Measurements from ENCODE around the gene KCTD16.

Gene KCTD16

GRCh38 chr5:144170276-144171024, at the start of gene KCTD16, which contains the start of gene YIPF5:
TSS of gene KCTD16 (plus strand) at chr5:144170873.
TSS of gene YIPF5 (minus strand) at chr5:144170659. CDS start at chr5:144169955, 704 bp downstream.
- peak; percentile 90 to 95 for DNase-seq (ENCODE audit: low read depth in 2 of 2)

GRCh38 chr5:144121577-144121976, 49.1 kb upstream of the KCTD16 start:
- no peak for DNase-seq (ENCODE audit: low read depth in 2 of 2)

- DNase-seq (ENCODE audit: low read depth in 2 of 2): no peak
Measured at GRCh38 chr5:144122081-144122480, 48.6 kb upstream of the KCTD16 start.

DNA sequence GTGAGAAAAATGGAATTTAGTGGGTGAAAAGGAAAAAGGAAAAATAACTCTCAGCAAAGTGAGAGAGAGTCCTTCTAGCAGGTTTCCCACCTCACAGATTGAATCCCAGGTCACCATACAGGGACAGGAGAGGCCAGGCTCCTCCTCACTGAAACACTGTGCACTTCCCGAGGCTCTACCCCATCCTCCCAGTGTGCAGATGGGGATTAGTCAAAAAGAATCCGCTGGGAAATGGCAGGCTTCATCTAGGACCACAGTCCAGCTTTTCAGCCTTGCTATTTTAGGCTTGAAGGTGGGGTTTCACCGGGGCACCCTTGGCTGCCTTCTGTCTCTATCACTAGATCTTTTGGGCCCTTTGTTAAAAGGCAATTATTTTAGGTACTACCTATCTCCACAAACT, 48.0 kb upstream of the KCTD16 start:
- no peak for DNase-seq (ENCODE audit: low read depth in 2 of 2)

DNA sequence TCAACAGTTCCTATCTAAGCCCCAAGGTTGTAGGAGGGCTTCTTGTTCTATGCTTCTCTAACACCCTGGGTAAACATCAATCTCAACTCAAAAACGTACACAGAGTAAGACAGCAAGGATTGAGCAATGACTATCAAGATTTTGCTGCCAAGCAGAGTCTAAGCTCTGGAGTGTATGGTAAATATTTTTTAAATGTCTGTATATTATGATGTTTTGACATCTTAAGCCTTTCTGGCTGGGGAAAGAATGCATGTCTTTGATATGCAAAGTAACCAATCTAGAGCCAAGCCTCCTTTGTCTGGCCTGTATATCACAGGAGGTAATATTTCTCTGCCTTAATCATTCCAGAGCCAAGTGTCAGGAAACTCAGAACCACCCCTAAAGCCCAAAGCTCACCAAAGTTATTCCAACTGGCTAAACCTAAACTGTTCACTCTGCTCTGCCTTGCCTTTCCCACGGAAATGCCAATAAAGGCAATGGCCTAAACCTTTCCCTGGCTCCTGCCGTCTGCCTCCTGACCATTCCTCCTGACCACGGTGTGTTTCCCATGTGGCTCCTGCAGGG, 45.4 kb upstream of the KCTD16 start:
- no peak for DNase-seq (ENCODE audit: low read depth in 2 of 2)

DNA sequence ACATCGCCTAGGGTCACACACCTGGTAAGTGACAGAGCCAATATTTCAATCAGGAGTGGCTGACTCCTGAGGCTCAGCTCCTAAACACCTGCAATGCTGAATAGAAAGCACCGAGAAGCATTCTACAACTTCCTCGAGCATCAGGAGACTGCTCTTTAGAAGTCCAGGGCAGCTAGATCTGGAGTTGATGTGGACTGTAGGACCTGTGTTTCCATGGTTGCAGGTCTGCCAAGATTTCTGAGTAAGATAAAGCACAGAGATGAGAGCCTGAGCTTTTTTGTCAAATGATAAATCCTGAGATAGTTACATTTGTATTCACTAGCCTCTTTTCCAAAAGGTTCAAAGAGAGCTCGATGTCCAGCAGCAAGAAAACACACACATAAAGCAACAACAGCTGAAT, 44.0 kb upstream of the KCTD16 start:
- DNase-seq (ENCODE audit: low read depth in 2 of 2): no peak

GRCh38 chr5:144128844-144129243, 41.8 kb upstream of the KCTD16 start:
- no peak for DNase-seq (ENCODE audit: low read depth in 2 of 2)

- DNase-seq (ENCODE audit: low read depth in 2 of 2): no peak
Measured at GRCh38 chr5:144130306-144130705, 40.4 kb upstream of the KCTD16 start.

- no peak for DNase-seq (ENCODE audit: low read depth in 2 of 2)
Measured at GRCh38 chr5:144131261-144131660, 39.4 kb upstream of the KCTD16 start.

DNA sequence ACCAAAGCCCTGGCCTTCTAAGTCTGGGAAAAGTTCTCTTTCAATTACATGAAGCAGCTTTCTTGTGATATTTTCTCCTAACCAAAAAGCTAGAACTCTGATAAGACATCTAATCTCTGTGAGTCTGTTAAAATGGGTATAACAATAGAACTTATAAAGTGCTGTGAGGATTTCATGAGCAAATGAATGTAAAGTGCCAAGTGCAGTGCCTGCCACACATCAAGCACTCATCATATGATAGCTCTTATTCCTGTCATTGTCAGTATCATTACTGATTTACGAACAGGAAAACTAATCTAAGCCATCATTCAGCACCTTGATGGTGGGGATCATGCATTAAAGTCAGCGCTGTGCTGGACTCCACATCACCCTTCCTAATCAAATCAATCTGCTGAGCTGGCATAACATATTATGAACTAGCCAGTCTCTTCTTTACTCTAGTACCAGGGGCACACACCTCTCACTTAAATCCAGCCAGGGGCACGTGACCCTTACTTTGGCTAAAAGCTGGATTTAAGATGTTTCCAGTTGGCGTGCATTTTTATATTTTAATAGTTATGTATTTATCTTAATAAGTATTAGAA, 37.5 kb upstream of the KCTD16 start:
- no peak for DNase-seq (ENCODE audit: low read depth in 2 of 2)

GRCh38 chr5:144134194-144134826, 36.4 kb upstream of the KCTD16 start:
- no peak for DNase-seq (ENCODE audit: low read depth in 2 of 2)

- DNase-seq (ENCODE audit: low read depth in 2 of 2): no peak
Measured at GRCh38 chr5:144135113-144135762, 35.4 kb upstream of the KCTD16 start.

GRCh38 chr5:144139586-144139985, 31.1 kb upstream of the KCTD16 start:
- DNase-seq (ENCODE audit: low read depth in 2 of 2): no peak

DNA sequence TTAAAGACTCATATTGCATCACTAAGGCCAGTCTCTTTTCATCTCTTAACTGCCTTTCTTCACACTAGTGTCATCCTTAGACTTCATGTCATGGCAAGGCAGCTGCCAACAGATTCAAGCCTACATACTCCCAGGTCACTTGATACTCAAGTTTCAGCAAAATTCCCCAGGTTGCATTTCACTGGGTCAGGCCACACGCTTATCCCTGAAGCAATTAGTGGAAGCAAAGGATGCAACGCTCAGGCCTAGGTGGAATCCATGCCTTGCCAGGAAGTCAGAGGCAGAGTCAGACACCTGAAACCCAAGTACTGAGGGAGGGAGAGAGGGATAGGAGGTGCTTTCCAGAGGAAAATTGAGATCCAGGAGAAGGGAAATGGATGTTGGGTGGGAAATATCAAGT, 29.1 kb upstream of the KCTD16 start:
- no peak for DNase-seq (ENCODE audit: low read depth in 2 of 2)

- no peak for DNase-seq (ENCODE audit: low read depth in 2 of 2)
Measured at GRCh38 chr5:144142139-144142823, 28.4 kb upstream of the KCTD16 start.

DNA sequence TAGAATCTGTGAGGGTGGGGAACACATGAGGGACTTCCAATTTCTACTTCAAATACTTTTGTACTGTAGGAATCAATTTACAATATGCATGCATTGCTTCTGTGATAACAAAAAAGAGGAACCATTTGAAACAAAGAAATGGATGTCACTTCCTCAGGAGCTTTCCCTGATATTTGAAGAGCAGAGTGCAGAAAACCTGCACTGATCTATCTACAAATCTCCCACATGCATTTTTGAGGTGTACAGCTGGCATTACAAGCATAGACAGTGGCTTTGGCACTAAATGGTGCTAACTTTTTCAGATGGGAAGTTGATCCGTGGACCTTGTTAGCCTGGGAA, 27.9 kb upstream of the KCTD16 start:
- DNase-seq (ENCODE audit: low read depth in 2 of 2): no peak

- no peak for DNase-seq (ENCODE audit: low read depth in 2 of 2)
Measured at GRCh38 chr5:144143625-144144024, 27.0 kb upstream of the KCTD16 start.

- DNase-seq (ENCODE audit: low read depth in 2 of 2): no peak
Measured at GRCh38 chr5:144144956-144145751, 25.5 kb upstream of the KCTD16 start.

- DNase-seq (ENCODE audit: low read depth in 2 of 2): no peak
Measured at GRCh38 chr5:144151026-144151425, 19.6 kb upstream of the KCTD16 start.

DNA sequence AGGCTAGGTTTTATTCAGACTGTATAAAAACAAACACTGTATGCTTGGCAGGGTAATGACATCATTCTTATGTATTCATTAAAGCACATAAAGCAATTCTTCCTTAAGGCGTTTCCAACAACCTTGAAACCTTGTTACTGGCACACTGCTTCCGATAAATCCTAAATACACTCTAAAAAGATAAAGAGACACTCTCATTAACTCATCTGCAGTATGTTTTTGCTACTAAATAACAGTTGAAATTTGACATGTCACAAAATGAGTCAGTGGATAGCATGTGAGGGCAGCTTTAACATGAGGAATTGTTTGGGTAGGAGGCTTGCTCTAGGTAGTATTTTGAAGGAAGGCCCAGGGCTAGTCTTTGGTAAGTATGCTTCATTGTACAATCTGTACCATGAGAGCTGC, 13.9 kb upstream of the KCTD16 start:
- DNase-seq (ENCODE audit: low read depth in 2 of 2): no peak

DNA sequence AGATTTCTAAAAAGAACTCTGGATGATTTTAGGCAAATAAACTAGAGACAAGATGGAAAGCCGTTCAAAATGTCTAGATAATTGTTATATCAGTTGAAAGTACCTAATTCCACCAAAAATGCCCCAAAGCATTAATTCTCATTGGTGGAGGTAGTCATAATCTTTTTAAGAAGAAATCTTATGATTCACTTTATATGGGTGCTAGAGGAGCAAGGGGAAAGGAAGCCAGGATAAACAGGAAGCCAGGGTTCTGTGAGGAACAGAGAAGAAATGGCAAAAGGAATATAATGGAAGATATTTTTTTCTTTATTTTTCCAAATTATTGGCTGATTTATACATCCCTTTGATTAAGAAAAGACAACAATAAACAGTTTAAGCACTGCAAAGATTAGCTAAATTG, 8.0 kb upstream of the KCTD16 start:
- DNase-seq (ENCODE audit: low read depth in 2 of 2): no peak

Measured in stimulated activated CD8-positive, alpha-beta memory T cell treated with anti-CD3 and anti-CD28 coated beads, Interleukin-2, amount 100 ng/mL, for 1 hour (primary cell).